HG03439 (cell line): ENCODE measurements around the gene LAMTOR5.

ENCODE experiments used
- ATAC-seq: cut with Tn5 transposase; IDR thresholded peaks from one replicate; pipeline ENCODE4 v1.9.1; 2021; ENCODE audit warnings: mild to moderate bottlenecking, moderate library complexity; ENCODE audit not compliant: unreplicated experiment

The LAMTOR5 gene

DNA sequence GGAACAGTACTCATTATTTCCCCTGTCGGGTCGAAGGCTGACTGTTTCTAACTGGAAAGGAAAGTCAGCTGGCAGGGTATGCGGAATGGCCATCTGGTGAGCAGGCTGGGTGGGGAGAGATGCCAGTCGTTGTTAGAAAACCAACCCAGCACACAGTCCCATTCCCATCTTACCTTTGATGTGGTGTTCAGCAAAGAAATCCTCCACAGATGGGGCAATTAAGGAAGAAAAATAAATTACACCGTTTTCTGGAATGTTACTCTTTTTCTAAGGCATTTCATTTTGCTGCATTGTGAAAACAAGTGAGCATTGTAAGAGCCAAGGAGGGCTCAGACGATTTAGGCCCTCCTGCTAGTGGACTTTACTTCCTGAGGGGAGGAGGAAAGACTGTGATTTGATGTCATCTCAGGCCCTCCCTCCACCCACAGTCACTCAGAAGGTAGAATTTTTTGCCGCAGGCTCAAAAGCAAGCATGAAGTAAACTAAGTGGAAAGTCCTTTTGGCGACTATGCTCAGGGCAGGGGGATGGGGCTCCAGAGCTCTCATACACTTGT is 16.7 kb downstream of the LAMTOR5 start, which contains the start of gene SLC16A4:
Gene SLC16A4 (minus strand): TSS at position 335 of the 554 bp plus-strand sequence. CDS start 1,703 bp downstream, outside the sequence.
- no peak for ATAC-seq

DNA sequence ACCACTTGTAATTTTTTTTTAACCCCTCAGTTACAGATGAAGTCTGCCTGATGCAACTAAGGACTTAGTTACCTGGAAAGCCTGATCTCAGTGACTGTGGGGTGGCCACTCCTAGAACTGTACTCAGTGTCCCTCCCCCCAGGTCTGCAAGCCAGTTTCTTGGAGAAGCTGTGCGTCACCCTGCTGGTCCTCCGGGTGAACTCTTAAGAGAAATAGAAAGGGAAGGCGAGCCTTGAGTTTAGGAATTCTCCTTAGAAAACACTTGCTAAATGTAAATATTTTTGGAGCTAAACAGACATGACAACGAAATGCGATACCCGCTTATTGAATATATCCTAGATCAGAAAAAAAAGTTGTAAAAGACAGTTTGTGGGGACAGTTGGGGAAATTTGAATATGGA is 17.4 kb downstream of the LAMTOR5 start:
- ATAC-seq = no peak

DNA sequence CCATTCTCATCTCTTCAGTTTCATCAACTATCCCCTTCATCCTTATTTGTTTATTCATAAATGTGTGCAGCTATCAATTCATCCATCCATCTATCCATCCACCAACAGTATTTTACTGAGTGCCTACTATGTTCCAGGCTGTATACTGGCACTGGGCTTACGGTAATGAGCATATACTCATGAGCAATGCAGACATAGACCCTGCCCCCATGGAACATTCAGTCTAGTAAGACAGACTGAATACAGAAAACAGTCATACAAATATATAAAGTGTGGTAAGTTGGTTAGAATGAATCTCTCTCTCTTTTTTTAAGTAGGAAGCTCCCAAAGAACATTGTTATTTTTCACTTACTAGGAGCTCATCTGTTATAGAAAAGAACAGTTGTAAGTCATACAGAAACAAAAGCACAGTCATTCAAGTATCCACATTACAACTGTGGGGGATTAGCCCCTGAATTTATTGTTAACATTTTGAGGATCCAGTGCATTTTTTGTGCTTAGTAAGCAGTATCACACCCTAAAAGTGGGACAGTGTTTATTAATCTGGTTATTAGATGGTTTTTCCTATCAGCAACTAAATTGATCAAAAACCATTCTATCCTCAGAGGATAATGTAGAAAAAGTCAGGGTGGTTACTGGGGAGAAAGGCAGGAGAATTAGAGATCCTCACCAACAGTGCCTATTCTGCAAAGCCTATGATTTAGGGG is 20.3 kb downstream of the LAMTOR5 start:
- no peak for ATAC-seq

GRCh38 chr1:110385369-110385768 is 22.1 kb downstream of the LAMTOR5 start:
- ATAC-seq = no peak

DNA sequence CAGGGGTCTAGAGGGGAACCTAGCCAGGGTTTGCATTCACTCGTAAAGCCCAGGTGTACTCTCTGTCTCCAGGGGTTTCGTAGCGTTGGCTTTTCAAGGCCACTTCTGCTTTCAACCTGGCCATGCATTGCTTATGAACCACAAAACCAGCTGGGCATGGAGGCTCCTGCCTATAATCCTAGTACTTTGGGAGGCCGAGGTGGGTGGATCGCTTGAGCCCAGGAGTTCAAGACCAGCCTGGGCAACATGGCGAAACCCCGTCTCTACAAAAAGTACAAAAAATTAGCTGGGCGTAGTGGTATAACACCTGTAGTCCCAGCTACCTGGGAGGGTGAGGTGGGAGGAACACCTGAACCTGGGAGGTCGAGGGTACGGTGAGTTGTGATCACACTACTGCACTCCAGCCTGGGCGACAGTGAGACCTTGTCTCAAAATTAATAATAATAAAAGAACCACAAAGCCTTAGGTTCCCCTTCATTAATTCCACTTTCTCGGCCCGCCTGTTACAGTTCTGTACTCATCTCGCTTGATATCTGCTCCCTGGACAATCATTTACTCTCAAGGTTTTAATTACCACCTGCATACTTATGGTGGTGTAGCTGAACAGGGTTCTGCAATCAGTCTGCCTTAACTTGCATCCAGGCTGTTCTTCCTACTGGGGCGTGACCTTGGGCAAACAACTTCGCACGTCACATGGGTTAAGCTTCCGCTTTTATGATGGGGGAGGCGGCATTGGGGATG is 22.7 kb downstream of the LAMTOR5 start:
- ATAC-seq = no peak

DNA sequence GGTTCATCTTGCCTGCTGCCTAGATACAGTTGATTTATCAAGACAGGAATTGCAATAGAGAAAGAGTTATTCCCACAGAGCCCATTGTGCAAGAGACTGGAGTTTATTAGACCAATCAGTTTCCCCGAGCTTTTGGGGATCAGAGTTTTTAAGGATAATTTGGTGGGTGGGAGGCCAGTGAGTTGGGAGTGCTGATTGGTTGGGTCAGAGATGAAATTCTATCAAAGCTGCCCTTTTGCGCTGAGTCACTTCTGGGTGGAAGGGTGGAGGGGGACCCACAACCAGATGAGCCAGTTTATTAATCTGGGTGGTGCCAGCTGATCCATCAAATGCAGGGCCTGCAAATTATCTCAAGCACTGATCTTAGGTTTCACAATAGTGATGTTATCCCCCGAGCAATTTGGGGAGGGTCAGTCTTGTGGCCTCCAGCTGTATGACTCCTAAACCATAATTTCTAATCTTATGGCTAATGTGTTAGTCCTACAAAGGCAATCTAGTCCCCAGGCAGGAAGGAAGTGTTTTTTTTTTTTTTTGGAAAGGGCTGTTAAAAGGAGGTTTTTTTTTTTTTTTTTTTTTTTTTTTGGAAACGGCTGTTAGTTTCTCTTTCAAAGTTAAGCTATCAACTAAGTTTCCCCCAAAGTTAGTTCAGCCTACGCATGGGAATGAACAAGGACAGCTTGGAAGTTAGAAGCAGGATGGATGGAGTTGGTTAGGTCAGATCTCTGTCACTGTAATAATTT is 24.1 kb downstream of the LAMTOR5 start:
- no peak for ATAC-seq

DNA sequence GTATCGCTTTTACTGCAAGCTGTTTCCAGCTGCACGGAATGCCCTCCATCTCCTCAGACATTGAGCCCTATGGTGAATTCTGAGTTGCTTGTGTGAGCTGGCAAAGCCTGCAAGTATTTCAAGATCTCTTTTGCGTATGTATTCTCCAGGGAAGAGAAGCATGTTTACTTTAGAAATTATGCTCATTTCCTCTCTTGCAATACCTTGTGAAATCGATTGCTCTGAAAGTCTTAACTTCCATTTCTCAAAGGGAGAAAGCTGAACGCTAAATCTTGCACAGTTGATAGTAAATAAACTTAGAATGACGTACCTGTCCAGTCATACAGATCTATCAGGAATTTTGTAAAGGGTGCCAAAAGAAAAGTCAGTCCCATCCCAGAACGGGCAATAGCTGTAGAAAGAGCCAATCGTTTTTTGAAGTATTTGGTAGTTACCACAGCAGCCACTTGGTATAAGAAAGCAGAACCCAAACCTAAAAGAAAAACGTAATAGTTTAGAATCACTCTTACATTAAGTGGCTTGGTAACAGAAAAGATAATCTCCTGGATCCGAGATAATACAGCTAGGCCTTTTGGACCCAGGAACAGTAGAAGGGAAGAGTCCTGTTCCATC is 26.7 kb downstream of the LAMTOR5 start:
- ATAC-seq = no peak

DNA sequence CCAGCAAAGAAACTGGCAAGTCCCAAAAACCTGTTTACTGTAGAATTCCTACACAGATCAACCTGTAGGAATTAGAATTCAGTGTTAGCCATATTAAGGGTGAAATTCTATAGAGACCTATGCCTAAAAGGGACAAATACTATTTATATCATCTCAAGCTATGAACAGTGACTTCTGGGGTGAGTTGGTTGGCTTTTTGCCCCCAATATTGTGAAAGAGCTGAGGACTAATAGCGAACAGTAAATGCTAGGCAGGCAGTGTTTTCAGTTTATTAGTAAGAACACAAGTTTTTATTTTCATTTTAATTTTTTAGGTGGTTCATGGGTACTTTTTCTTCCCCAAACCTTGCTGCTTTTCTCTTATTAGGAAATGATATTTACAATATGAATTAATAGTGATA is 32.0 kb downstream of the LAMTOR5 start:
- no peak for ATAC-seq

DNA sequence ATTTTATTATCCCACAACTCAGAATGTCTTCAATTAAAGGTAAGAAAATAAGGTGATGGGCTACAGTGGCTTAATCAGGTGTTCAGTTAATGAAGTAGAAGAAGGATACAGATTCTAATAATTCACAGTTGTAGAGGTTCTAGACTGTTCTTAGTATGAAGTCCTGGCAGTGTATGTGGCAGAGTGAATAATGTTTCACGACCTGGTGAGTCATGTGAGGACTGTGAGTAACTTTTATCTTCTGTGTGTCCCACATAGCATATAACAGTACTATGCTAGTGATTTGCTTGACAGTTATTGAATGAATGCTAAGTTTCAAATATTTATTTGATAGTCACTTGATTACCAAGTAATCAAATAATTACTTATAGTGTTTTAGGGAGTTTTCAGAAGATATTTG is 36.7 kb downstream of the LAMTOR5 start:
- no peak for ATAC-seq

DNA sequence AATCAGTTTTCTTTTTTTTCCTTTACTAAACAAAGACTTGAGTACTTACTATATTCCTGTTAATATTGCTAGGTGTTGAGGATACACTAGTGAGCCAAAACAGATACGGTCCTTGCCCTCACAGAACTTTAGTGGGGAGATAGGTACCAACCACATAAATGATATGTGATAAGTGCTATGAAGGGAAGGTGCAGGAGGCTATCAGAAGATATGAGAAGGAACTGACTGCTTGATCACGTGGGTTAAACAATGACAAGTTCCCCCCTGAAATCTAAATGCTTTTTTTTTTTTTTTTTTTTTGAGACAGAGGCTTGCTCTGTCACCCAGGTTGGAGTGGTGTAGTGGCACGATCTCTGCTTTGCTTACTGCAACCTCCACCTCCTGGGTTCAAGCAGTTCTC is 43.3 kb downstream of the LAMTOR5 start:
- ATAC-seq = no peak

DNA sequence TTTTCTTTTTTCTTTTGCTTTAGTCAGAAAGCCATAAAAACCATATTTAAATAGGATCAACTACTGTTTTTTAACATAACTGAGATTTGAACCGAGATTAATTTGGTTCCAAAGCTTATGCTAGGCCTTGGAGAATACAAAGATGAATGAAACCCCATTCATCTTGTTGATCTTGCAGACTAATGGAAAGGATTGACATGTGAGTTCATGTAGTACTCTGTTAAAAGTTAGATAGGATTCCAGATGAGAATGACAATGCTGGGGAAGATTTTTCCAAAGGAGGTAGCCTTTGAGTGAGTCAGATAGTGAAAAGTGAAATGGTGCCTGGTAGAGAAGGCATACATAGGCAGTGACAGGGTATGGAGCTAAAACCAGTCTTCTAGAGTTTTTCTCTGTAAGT is 45.6 kb downstream of the LAMTOR5 start:
- no peak for ATAC-seq

- ATAC-seq = no peak
Measured at GRCh38 chr1:110360431-110360830, 47.1 kb downstream of the LAMTOR5 start.

DNA sequence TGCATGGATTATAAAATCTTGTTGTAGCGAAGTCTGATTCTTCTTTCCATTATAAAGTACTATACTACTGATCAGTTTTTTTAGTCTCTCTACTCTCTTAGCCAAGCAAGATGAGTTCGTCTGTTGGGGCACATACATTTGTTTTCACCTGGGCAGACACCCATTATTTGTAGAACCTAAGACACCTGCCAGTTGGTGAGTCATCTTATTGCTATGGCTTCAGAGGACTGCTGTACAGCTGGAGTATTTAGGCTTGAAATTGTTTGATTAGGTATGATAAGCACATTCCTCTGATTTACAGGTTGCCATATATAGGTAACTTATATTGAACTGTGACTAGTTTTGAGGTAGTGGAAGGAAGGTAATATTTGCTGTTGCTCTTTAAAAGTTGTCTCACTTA is 51.1 kb downstream of the LAMTOR5 start:
- no peak for ATAC-seq

GRCh38 chr1:110355321-110355720 is 52.2 kb downstream of the LAMTOR5 start:
- no peak for ATAC-seq
